Iris pigment epithelial cell (primary cell): ENCODE measurements around the gene TMEM161A.

Experiments used
- DNase-seq: peaks from one replicate; pipeline ENCODE4 v3.0.0-alpha.2; 2011; ENCODE audit warnings: low read depth

Gene TMEM161A

DNA sequence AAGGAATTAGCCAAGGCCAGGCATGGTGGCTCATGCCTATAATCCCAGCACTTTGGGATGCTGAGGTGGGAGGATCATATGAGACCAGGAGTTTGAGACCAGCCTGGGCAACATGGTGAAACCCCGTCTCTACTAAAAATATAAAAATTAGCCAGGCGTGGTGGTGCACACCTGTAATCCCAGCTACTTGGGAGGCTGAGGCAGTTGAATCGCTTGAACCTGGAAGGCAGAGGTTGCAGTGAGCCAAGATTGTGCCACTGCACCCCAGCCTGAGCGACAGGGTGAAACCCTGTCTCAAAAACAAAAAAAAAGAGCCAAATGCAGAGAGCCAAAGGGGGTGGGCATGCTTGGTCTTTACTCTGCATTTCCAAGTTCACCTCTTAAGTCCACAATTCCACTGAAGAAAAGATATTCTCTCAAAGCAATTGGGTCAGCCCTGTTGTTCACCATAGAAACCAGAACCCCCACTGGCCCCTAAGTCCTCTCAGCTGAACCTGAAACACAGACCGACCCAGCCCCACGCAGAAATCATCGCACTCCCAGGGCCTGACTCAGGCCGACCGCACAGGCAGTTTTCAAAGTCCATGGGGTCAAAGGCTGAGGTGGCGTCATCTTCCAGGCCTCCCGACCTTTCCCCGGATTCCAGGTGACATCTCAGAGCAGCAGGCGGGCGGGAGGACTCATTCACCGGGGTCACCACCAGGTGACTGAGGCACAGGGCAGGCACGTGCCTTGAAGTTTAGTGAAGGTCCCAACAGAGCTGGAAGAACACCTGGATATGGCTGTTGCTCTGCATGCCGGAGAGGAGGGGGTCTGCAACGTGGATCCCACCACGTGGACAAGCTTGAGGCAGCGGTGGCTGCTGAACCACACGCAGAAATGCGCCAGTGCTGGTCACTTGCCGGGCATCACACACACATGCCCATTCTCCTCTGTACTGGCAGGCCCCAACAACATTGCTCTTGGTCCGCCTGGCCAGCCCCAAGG is 41.3 kb downstream of the TMEM161A start:
- no peak for DNase-seq

DNA sequence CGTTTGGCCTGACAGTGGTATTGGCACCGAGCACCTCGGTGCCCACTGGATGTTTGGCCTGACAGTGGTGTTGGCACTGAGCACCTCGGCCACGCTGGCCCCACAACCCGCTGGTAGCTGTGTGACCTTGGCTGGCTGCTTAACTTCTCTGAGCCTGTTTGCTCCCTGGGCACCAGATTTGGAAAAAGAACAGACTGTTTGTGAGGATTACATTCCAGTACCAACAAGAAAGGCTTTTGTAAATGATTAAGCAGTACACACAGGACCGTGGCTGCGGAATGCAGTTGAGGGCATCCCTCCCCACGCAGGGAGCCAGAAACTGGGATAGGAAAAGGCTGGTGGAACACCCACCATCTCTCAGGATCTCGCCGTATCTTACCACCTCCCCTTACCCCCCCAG is 42.6 kb downstream of the TMEM161A start:
- DNase-seq = no peak

DNA sequence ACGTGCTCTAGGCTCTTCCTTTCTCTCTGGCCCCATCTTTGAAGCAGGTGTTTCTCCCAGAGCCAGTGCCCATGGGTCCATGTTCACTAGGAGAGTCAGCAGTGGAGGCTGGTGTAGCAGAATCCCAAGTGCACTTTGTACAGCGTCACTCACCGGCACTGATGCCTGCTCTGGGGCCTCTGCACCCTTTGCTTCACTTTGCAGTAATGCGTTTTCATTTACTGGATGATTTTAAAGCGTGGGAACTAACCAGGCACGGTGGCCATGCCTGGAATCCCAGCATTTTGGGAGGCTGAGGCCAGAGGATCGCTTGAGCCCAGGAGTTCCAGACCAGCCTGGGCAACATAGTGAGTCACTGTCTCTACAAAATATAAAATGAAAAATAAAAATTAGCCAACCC is 43.8 kb downstream of the TMEM161A start:
- no peak for DNase-seq

DNA sequence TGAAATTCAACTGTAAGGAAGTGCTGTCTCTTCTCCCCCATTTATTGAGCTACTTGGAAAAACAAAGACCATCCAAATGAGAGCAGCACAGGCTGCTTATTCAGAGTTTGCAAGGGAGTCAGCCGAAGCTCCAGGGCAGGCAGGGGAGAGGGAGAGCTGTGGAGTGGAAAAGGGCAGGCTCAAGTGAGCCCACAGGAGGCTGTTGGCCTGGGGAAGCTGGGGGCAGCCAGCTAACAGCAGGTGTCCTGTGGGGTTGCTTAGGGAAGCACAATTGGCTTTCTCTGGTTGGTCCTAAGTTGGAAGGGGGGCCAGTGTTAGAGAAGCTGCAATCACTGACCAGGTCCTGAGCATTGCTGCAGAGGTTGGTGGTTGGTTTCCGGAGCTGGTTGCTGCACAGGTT is 50.6 kb downstream of the TMEM161A start:
- no peak for DNase-seq

- DNase-seq = no peak
These were observed 54.7 kb downstream of the TMEM161A start for GRCh38 chr19:19083413-19084178.

DNA sequence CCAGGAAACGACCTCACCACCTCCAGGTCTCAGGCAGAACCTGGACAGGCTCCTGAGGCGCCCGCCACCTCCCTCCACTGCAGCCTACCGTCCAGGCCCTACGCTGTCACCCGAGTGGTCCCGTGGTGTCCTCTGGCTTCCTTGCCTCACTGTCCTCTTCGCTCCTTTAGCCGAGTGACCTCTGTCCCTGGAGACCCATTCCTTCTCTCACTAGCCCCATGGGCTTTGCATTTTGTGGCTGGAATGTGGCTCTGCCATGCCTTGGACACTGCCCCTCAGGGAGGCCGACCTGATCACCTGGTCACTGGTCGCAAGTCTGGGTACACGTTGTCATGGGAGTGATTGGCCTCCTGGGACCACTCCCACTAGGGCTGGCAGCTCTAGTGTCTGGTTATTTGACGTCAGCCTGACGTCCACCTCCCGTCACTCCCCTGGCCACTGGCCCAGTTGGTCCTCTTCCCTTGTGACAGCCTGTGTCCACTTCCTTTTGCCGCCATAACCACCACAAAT is 56.6 kb downstream of the TMEM161A start:
- no peak for DNase-seq

GRCh38 chr19:19079571-19079970 is 58.7 kb downstream of the TMEM161A start:
- DNase-seq = no peak

GRCh38 chr19:19078801-19079200 is 59.5 kb downstream of the TMEM161A start:
- peak; percentile 37 for DNase-seq

- DNase-seq = no peak
These were observed 61.2 kb downstream of the TMEM161A start for GRCh38 chr19:19077103-19077502.

DNA sequence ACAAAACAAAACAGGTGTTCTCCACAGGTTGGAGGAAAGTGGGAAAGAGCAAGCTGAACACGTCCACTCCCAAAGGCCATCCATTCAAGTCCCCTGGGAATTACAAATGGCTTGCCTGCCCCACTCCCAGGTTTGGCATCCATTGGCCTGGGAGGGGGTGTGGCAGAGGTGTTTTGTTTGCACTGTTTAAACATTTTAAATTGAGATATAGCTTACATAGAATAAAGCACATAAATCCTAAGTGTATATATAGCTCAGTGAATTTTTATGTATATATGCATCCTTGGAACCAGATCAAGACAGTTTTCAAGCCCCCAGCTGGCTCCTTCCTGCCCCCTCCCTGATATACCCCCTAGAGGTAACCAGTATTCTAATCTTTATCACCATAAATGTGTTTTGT is 61.8 kb downstream of the TMEM161A start:
- no peak for DNase-seq

- no peak for DNase-seq
These were observed 63.2 kb downstream of the TMEM161A start for GRCh38 chr19:19075126-19075525.

DNA sequence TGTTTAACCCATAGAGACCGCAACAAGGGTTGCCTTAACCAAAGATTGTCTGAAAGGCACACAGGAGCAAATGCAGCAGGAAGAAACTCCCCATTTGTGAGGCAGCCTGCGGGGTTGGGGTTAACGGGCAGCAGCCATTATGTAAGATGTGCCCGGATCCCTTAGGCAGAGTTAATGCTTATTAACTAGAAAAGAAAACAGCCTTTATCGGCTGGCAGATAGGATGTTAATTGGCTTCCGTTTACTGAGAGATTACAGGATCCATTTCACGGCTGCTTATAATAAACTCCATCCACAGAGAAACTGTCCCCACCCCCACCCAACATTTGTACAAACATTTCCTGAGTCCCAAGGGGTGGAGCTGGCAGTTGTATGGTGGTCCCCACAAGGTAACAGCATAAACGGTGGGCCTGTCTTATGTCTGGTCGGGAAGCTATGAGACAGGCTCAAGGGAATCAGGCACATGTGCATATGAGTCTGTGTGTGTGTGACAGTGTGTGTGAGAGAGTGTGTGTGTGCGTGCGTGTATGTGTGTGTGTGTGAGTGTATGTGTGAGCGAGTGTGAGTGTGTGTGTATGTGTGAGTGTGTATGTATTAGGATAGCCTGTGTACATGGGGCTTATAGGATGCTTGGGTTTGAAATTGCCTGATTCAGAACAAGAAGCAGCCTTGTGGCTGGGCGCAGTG is 63.9 kb downstream of the TMEM161A start:
- DNase-seq = no peak

- DNase-seq = no peak
These were observed 66.4 kb downstream of the TMEM161A start for GRCh38 chr19:19071897-19072296.
